ENCODE measurements around the gene DPYD.

DPYD gene

GRCh38 chr1:97412737-97413136 lies 508.1 kb downstream of the DPYD start:
- ATAC-seq (ENCODE audit: low read depth) (no peak), DNase-seq (ENCODE audit: low spot score) (no peak)
- no peak overlapping the region for H3K4me3 ChIP-seq (ENCODE audit: severe bottlenecking)
- H3K27ac ChIP-seq (ENCODE audit: poor library complexity, severe bottlenecking), result no peak overlapping the region
- H3K9me3 ChIP-seq (ENCODE audit: severe bottlenecking), result no peaks in the 10 kb centered on the region
- no peaks in the 10 kb centered on the region for H3K4me1 ChIP-seq (ENCODE audit: insufficient read depth, poor library complexity, severe bottlenecking)
- no peaks in the 10 kb centered on the region for H3K36me3 ChIP-seq (ENCODE audit: low read depth)
- TF ChIP-seq, protein P1, sequence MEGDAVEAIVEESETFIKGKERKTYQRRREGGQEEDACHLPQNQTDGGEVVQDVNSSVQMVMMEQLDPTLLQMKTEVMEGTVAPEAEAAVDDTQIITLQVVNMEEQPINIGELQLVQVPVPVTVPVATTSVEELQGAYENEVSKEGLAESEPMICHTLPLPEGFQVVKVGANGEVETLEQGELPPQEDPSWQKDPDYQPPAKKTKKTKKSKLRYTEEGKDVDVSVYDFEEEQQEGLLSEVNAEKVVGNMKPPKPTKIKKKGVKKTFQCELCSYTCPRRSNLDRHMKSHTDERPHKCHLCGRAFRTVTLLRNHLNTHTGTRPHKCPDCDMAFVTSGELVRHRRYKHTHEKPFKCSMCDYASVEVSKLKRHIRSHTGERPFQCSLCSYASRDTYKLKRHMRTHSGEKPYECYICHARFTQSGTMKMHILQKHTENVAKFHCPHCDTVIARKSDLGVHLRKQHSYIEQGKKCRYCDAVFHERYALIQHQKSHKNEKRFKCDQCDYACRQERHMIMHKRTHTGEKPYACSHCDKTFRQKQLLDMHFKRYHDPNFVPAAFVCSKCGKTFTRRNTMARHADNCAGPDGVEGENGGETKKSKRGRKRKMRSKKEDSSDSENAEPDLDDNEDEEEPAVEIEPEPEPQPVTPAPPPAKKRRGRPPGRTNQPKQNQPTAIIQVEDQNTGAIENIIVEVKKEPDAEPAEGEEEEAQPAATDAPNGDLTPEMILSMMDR (IDR thresholded peaks at IDR 0.05; ENCODE audit: poor library complexity, severe bottlenecking), result no peak
- no peaks in the 10 kb centered on the region for H3K27me3 ChIP-seq (ENCODE audit: insufficient read depth, poor library complexity, severe bottlenecking)

GRCh38 chr1:97412166-97412565 lies 508.7 kb downstream of the DPYD start:
- no peaks in the 10 kb centered on the region for H3K27me3 ChIP-seq (ENCODE audit: insufficient read depth, poor library complexity, severe bottlenecking)
- DNase-seq (ENCODE audit: low spot score) (no peak), ATAC-seq (ENCODE audit: low read depth) (no peak)
- H3K36me3 ChIP-seq (ENCODE audit: low read depth), result no peaks in the 10 kb centered on the region
- H3K27ac ChIP-seq (ENCODE audit: poor library complexity, severe bottlenecking), result no peak overlapping the region
- no peaks in the 10 kb centered on the region for H3K4me1 ChIP-seq (ENCODE audit: insufficient read depth, poor library complexity, severe bottlenecking)
- no peak overlapping the region for H3K4me3 ChIP-seq (ENCODE audit: severe bottlenecking)
- TF ChIP-seq, protein P1 (IDR thresholded peaks at IDR 0.05; ENCODE audit: poor library complexity, severe bottlenecking), result no peak
- no peaks in the 10 kb centered on the region for H3K9me3 ChIP-seq (ENCODE audit: severe bottlenecking)

DNA sequence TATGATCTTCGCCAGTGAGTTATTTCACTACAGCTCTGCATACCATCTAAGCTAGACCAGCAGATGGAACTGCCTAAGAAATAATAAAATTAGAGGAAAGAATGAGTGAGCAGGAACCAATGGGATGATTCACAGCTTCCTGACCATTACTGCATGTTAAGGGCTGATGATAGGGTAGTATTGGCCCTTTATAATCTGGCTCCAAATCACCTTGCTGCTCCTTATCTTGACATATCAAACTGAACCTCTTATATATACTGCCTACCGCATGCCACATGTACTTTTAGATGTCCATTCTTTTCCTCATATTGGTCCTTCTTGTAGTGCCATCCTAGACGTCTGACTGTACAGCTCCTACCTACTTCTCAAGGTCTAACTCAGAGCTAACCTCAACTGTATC lies 524.4 kb downstream of the DPYD start:
- Histone ChIP-seq H3K36me3 (ENCODE audit: low read depth) (no peaks in the 10 kb centered on the region), H3K4me1 (ENCODE audit: insufficient read depth, poor library complexity, severe bottlenecking) (no peaks in the 10 kb centered on the region), H3K9me3 (ENCODE audit: severe bottlenecking) (no peaks in the 10 kb centered on the region), H3K27ac (ENCODE audit: poor library complexity, severe bottlenecking) (no peak overlapping the region), H3K4me3 (ENCODE audit: severe bottlenecking) (no peak overlapping the region), H3K27me3 (ENCODE audit: insufficient read depth, poor library complexity, severe bottlenecking) (no peaks in the 10 kb centered on the region)
- DNase-seq (ENCODE audit: low spot score) (no peak), ATAC-seq (ENCODE audit: low read depth) (no peak)
- TF ChIP-seq, protein P1 (IDR thresholded peaks at IDR 0.05; ENCODE audit: poor library complexity, severe bottlenecking), result no peak

GRCh38 chr1:97392701-97393100 lies 528.1 kb downstream of the DPYD start:
- ATAC-seq (ENCODE audit: low read depth), result no peak
- no peaks in the 10 kb centered on the region for H3K36me3 ChIP-seq (ENCODE audit: low read depth)
- no peaks in the 10 kb centered on the region for H3K4me1 ChIP-seq (ENCODE audit: insufficient read depth, poor library complexity, severe bottlenecking)
- H3K27me3 ChIP-seq (ENCODE audit: insufficient read depth, poor library complexity, severe bottlenecking), result no peaks in the 10 kb centered on the region
- H3K27ac ChIP-seq (ENCODE audit: poor library complexity, severe bottlenecking), result no peak overlapping the region
- H3K4me3 ChIP-seq (ENCODE audit: severe bottlenecking), result no peak overlapping the region
- no peaks in the 10 kb centered on the region for H3K9me3 ChIP-seq (ENCODE audit: severe bottlenecking)
- no peak for DNase-seq (ENCODE audit: low spot score)
- TF ChIP-seq, protein P1 (IDR thresholded peaks at IDR 0.05; ENCODE audit: poor library complexity, severe bottlenecking), result no peak

DNA sequence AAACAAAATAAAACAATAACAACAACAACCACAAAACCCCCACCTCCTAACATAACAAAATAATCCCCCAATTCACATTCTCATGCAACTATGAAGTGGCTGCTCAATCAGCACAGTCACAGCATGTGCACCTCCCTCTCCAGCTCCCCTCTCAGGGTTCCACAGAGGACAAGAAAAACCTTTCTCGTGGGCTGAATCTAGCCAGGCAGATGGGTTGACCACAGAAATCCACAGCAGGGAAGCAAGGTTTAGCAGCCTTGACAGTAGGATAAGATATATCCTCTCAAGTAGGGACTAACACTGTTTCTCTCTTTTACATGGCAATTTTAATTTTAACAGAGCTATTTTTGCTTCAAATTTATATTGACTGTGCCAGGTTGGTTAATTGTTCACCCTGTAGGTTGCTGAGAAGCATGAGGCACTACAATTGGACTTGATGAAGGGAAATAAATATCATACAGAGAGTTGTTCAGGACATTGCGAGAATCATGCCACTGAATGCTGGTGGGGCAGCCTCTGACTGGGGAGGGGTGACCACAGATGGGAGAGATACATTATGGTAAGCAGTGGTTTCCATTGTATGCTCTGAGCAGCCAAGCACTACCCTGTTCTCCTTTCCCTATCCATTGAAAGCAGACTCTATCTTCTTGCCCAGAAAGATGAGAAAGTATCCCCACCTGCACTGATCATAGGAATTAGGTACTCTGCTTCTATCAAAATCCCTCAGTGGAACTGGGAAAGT lies 535.1 kb downstream of the DPYD start:
- TF ChIP-seq, protein P1 (IDR thresholded peaks at IDR 0.05; ENCODE audit: poor library complexity, severe bottlenecking), result no peak
- peak overlapping the region; percentile 58 for H3K27ac ChIP-seq (ENCODE audit: poor library complexity, severe bottlenecking)
- no peaks in the 10 kb centered on the region for H3K9me3 ChIP-seq (ENCODE audit: severe bottlenecking)
- H3K4me3 ChIP-seq (ENCODE audit: severe bottlenecking), result no peak overlapping the region
- ATAC-seq (ENCODE audit: low read depth) (no peak), DNase-seq (ENCODE audit: low spot score) (no peak)
- H3K27me3 ChIP-seq (ENCODE audit: insufficient read depth, poor library complexity, severe bottlenecking), result no peaks in the 10 kb centered on the region
- no peaks in the 10 kb centered on the region for H3K36me3 ChIP-seq (ENCODE audit: low read depth)
- H3K4me1 ChIP-seq (ENCODE audit: insufficient read depth, poor library complexity, severe bottlenecking), result peaks cover 5% of the 10 kb centered on the region

Data from RWPE2 (cell line).